ENCODE data around the gene DMAP1.

The DMAP1 gene

GRCh38 chr1:44256762-44257554, 43.7 kb downstream of the DMAP1 start:
- no peak for DNase-seq (ENCODE audit: low read depth)

DNA sequence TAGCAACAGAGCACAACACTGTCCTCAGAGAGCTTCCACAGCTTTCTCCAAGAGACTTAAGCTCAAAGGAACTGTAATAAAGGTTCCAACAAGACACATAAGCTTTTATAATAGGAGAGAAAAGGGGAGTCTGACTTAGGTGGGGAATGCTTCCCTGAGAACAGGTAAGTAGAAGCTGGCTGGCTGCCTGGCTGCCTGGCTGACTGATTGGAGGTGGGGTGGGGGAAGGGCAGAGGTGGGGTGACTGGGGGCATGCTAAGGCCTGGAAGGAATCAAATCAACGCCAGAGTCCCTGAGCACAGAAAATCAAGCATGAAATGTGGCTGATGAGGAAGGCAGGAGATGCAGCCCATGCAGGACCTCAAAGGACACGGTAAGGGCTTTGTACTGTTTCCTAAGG, 45.8 kb downstream of the DMAP1 start:
- no peak for DNase-seq (ENCODE audit: low read depth)

- DNase-seq (ENCODE audit: low read depth), result no peak
Measured at GRCh38 chr1:44260792-44261170, 47.5 kb downstream of the DMAP1 start.

DNA sequence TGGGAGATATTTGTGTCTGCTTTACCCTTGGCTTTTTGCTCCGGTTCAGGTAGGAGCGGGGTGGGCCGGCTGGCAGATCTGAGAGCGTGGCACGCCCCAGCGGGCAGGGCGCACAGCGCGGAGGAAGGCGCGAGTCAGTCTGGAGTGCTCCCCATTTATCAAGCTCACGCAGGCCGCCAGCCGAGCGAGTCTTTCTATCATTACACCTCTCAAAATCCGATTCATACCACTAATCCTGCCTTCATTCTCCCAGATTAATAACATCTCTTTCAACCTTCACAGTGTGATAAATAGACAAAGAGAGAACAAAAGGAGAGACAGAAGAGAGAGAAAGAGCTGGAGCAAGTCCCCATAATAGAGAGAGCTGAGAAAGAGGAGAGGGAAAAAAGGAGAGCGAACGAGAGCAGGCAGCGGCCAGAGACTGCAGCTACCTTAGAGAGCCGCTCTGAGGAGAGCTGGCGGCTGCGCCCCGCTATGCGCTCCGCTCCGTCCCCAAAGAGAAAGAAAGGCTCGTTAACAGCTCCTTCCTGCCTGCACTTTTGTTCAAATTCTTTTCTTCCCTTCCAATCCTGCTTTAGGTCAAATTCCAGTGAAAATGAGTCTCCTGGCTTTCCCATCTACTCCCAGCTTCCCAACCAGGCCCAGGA, 48.0 kb downstream of the DMAP1 start:
- DNase-seq (ENCODE audit: low read depth), result no peak

GRCh38 chr1:44261962-44262361, 48.7 kb downstream of the DMAP1 start:
- no peak for DNase-seq (ENCODE audit: low read depth)

- DNase-seq (ENCODE audit: low read depth), result no peak
Measured at GRCh38 chr1:44262414-44262813, 49.1 kb downstream of the DMAP1 start.

GRCh38 chr1:44262816-44263567, 49.7 kb downstream of the DMAP1 start:
- no peak for DNase-seq (ENCODE audit: low read depth)

- DNase-seq (ENCODE audit: low read depth), result no peak
Measured at GRCh38 chr1:44263568-44264450, 50.5 kb downstream of the DMAP1 start.

DNA sequence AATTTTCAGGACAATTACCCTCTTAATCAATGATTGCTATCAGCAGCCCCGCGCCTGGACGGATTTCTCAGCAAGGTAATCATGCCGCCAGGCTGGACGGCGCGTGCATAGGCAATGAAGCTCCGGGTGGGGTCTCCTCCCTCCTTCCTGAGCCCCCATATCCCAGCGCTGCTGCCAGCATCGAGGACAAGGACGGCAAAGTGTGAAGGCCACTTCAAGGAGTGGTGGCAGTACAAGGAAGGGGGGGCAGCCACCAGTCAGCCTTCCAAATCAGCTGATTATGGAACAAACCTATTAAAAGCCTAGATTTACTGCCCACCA, 51.1 kb downstream of the DMAP1 start:
- no peak for DNase-seq (ENCODE audit: low read depth)

- no peak for DNase-seq (ENCODE audit: low read depth)
Measured at GRCh38 chr1:44265656-44266358, 52.5 kb downstream of the DMAP1 start.

DNA sequence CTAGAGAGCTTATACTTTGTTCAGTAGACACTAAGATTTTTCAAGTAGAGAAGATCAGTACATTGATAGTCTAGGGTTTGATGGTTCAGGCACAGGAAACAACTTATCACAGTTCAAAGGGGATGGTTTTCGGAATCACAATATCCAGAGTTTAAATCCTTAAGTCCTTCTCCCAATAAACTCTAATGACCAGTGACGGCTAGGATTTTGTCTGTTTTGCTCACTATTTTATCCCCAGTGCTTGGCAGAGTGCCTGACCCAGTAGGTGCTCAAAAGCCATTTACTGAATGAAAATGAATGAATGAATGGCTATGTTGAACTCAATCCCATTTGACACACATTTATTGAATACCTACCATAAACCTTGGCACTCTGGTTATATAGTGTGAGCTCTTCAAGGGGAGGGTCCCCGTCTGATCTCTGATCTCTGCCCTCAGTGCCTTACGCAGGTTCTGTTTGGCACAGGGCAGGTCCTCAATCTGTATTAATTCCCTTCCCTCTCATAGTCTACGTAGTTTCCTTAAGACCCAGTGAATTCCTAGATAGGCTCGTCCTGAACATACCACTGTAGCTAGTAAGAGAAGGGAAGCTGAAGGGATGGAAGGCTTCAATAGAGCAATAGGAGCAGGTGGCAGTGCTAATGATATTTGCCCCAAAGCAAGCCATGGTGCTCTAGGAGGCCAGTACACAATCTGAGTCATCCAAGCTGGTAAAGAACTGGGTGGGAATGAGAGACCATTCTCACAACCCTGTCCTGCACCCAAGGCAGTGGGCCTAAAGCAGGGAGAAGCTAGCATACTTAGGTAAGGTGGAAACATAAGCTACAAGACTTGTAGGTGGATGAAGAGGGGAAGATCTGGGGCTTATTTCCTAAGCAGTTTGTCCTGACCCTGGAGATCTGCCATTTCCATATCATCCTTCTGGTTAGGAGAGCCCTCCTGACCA, 53.4 kb downstream of the DMAP1 start:
- DNase-seq (ENCODE audit: low read depth), result no peak

DNA sequence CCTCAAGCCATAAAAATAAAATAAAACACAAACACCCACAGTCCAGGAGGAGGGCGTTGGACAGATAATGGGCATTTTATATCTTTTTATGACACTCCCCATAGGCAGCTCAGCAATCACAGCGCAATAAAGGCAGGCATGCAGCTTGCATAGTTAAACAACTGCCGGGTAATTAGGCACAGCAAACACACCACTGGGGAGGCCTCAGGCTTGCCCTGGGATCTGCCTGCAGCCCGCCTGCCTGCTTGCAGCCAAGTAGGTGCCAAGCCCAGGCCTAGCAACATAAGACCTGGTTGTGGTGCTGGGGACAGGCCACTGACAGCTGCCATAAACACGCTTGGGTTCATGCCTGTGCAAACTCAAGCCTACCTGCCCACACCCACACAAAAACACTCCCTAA, 54.2 kb downstream of the DMAP1 start:
- no peak for DNase-seq (ENCODE audit: low read depth)

DNA sequence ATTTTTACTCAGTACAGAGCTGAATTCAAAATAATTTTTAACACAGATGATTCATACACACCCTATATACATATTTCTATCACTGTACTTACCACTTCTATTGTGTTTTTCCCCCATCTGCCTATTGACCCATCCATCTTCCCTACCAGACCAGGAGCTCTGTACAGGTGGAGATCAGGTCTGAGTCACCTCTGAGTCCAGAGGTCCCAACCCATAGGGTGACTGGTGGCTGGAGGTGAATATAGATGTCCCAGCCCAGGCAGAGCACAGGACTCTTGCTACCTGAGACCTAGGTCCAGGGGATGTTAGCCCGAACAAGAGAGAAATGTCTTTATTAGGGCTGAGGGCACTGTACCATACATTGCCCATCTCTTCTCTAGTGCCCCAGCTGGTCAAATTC, 54.8 kb downstream of the DMAP1 start:
- no peak for DNase-seq (ENCODE audit: low read depth)

All from fibroblast of gingiva (primary cell).